Activated naive CD4-positive, alpha-beta T cell treated with anti-CD3 and anti-CD28 coated beads, Interleukin-2, amount 10 ng/mL, durations not matched to agents 7 days and 5 days (primary cell): ENCODE results near the gene VPS13D.
A peak's percentile ranks its signal among the peaks of the same experiment; 100 is the strongest.
"Not testable (repeated sequence)": the region's sequence is repeated elsewhere in the genome, so short reads cannot be mapped to it uniquely, and the experiment has no call there.

Experiments
- CTCF ChIA-PET: fragments of 350-600 bp; sonication (Branson Sonifier 250); formaldehyde crosslinking; loops from one replicate; lab custom pipeline; 2021; ENCODE audit warnings: antibody characterized with exemption; lab: Charles Lee
- DNase-seq: peaks from one replicate; pipeline ENCODE4 v3.0.0-alpha.2; 2020
- H3K27ac Mint-ChIP-seq: one replicate; pipeline ENCODE4 v1.8.0; 2021; ENCODE audit warnings: mild to moderate bottlenecking, moderate library complexity, mixed read lengths
- H3K27me3 Mint-ChIP-seq: one replicate; pipeline ENCODE4 v1.8.0; 2021; ENCODE audit warnings: mild to moderate bottlenecking, mixed read lengths
- H3K36me3 Mint-ChIP-seq: one replicate; pipeline ENCODE4 v1.8.0; 2021; ENCODE audit warnings: mixed read lengths
- H3K4me1 Mint-ChIP-seq: one replicate; pipeline ENCODE4 v1.8.0; 2021; ENCODE audit warnings: mixed read lengths
- H3K4me3 Mint-ChIP-seq: one replicate; pipeline ENCODE4 v1.8.0; 2021; ENCODE audit warnings: mild to moderate bottlenecking, moderate library complexity, mixed read lengths
- H3K9me3 Mint-ChIP-seq: one replicate; pipeline ENCODE4 v1.8.0; 2021; ENCODE audit warnings: mixed read lengths

The VPS13D gene

DNA sequence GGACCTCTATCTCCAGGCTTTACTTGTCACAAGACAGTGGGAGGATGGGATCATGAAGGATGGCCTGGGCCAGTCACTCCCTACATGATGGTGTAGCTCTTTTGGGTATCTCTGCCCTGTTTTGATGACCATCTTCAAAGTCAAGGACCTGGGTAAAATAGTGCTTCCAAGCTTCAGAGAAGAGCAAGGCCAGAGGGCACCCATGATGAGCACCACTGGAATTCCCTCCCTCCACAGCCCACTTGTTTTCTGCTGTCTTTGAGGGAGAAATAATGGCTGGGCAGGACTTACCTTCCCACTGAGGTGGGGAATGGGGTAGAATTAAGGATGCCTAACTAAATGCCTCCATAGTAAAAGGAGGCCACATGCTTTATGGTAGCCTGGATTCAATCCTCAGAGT, 222.4 kb downstream of the VPS13D start:
- H3K9me3 Mint-ChIP-seq, result no peaks in the 10 kb centered on the region
- H3K27ac Mint-ChIP-seq, result no peak overlapping the region
- H3K4me1 Mint-ChIP-seq, result peaks cover 95% of the 10 kb centered on the region
- H3K36me3 Mint-ChIP-seq, result peaks cover 56% of the 10 kb centered on the region
- no peak for DNase-seq
- CTCF ChIA-PET, result interaction anchor here (1.2 to 1.5 kb wide), 2 partner anchors 21 to 164 kb away, joined by 3 to 4 read pairs; no protein-coding TSS in a partner anchor
- H3K27me3 Mint-ChIP-seq, result peaks cover 6% of the 10 kb centered on the region
- H3K4me3 Mint-ChIP-seq, result no peak overlapping the region

DNA sequence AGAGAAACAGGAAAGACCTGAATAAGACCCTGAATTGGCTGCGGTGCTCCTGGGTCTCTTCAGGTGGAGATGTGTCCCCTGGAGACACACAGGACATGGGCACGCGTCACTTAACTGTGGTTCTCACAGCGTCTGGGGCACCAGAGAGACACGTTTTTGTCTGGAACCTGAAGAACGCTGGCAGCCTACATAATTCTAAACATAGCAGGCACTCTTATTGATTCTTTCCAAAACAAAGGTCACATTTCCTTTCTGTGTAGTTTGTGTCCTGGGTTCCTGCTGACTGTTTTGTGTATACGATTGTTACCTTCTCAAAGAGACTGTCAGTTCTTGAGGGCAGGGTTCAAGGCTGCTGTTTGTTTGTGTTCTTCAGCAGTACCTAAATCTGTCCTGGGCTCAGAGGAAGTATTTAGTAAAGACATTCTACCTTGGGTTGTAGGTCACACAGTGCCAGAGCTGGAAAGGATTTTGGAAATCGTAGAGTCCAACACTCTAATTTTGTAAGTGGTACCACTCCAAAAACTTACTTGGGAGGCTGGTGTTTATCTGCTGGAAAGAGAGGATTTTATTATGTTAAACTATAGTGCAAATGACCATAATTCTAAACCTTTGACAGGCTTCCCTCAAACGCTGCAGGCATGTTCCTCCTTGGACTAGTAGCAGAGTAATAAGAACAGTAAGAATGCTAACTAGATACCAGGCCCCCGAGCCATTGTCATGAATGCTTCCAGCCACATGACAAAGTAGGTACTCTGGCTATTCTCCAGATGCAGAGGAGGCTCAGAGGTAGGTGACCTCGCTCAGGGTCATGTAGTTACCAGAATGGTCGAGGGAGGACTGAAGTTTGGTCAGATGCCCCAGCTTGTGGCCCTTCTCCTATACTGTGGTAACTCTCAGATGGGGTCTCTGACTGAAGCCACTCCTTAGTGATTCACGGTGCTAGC, 223.8 kb downstream of the VPS13D start:
- peak overlapping the region; percentile 86 for H3K27ac Mint-ChIP-seq
- CTCF ChIA-PET, result interaction anchor here (1.2 to 1.5 kb wide), 2 partner anchors 20 to 163 kb away, joined by 3 to 4 read pairs; no protein-coding TSS in a partner anchor
- peaks cover 6% of the 10 kb centered on the region for H3K27me3 Mint-ChIP-seq
- H3K4me3 Mint-ChIP-seq, result peak overlapping the region; percentile 29
- H3K36me3 Mint-ChIP-seq, result peaks cover 55% of the 10 kb centered on the region
- peak; percentile 60 for DNase-seq
- H3K4me1 Mint-ChIP-seq, result peaks cover 95% of the 10 kb centered on the region
- no peaks in the 10 kb centered on the region for H3K9me3 Mint-ChIP-seq

DNA sequence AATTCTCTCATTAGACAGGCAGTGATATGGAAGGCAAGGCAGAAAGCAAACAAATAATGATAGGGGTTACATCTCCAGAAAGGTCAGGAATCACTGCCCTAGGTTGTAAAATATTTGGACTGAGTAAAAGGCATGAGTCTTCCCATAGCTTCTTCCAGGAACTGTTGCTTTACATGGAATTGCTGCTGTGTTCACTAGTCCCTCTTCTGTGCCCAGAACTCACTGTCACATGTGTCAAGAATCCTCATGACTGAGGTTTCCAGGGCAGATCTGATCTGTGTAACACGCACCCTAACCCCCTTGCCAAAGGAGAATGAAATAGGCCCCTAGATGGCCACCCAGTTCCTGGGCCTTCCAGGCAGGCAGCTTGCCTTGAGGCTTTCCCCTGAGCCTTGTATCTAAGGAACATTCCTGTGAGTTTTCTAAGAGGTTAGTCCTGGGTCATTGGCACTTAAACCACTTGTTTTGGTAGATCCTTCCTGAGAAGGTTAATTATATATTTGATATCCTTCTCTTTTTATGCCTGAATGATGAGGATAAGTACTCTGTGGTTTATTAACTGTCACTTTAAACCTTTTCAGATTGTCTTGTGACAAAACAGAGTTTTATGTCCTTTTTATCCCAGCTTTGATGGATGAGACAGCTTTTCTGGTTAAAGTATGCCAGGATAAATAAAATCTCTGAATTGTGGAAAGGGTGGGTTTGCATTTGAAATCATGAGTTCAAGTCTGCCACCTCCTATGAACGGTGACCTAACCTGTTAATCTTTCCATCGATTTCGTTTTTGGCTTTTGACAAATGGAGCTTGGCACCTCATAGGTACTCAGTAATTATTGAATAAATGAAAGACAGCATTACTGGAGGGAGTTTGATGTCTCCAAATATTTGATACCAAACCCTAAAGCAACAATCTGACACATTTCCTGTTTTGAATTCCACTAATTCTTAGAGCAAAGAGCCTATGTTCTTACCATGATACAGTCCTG, 224.9 kb downstream of the VPS13D start:
- no peak for DNase-seq
- Mint-ChIP-seq H3K27ac (peak overlapping the region; percentile 86), H3K36me3 (peaks cover 60% of the 10 kb centered on the region), H3K4me1 (peaks cover 89% of the 10 kb centered on the region), H3K27me3 (peaks cover 6% of the 10 kb centered on the region), H3K4me3 (no peak overlapping the region), H3K9me3 (no peaks in the 10 kb centered on the region)
- CTCF ChIA-PET, result no interaction called here

DNA sequence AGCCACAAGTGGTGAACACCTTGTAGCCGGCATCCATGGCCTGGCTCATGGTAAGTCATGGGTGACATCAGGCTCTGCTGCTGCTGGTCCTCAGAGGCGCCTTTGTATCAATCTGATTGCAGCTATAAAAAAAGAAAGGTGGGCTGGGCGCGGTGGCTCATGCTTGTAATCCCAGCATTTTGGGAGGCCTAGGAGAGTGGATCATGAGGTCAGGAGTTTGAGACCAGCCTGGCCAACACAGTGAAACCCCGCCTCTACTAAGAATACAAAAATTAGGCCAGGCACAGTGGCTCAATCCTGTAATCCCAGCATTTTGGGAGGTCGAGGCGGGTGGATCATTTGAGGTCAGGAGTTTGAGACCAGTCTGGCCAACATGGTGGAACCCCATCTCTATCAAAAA, 226.3 kb downstream of the VPS13D start:
- H3K27ac Mint-ChIP-seq, DNase-seq, CTCF ChIA-PET, H3K27me3 Mint-ChIP-seq, H3K4me3 Mint-ChIP-seq, H3K9me3 Mint-ChIP-seq: not testable (repeated sequence)
- peaks cover 63% of the 10 kb centered on the region for H3K36me3 Mint-ChIP-seq
- peaks cover 76% of the 10 kb centered on the region for H3K4me1 Mint-ChIP-seq

DNA sequence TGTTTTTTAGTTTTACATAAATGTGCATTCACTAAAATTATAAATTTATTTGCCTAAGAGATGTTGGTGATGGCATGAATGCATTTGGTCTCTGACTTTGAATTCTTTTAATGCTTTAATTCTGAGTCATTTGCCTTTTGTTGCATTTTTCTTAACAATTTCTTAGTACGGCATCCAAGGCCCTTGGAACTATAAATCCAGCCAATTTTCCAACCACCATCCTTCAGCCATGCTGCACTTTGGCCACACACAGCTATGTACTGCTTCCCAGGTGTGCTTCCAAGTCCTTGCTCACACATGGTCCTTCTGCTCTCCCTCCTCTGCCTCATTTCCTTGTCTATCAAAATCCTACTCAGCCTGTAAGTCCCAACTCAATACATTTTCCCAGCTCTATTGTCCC, 227.1 kb downstream of the VPS13D start:
- H3K27ac Mint-ChIP-seq, result no peak overlapping the region
- CTCF ChIA-PET, result interaction anchor here (0.8 kb wide), 1 partner anchor 54 kb away, joined by 3 read pairs; no protein-coding TSS in a partner anchor
- peaks cover 4% of the 10 kb centered on the region for H3K27me3 Mint-ChIP-seq
- no peak for DNase-seq
- H3K4me3 Mint-ChIP-seq, result no peak overlapping the region
- peaks cover 68% of the 10 kb centered on the region for H3K4me1 Mint-ChIP-seq
- H3K9me3 Mint-ChIP-seq, result no peaks in the 10 kb centered on the region
- peaks cover 65% of the 10 kb centered on the region for H3K36me3 Mint-ChIP-seq

DNA sequence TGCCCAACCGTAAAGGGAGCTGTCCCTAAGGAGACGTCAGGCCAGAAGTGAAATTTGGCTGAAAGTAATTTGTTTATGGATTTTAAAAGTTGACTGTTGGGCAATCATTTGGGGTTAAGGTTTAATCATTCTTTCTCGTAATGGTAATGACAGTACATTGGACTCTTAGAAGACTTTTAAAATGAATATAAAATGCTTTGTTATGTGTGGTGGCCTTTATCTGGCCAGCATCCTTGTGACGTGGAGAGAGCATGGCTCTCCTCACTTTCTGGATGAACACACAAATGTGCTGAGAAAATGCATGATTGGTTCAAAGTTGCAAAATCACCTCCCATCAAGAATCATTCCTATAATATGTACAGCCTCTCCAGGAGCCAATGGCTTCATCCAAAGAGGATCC, 227.9 kb downstream of the VPS13D start:
- H3K9me3 Mint-ChIP-seq, result no peaks in the 10 kb centered on the region
- no peak overlapping the region for H3K4me3 Mint-ChIP-seq
- CTCF ChIA-PET, result interaction anchor here (1.2 kb wide), 1 partner anchor 23 kb away, joined by 3 read pairs; no protein-coding TSS in a partner anchor
- DNase-seq, result no peak
- H3K36me3 Mint-ChIP-seq, result peaks cover 62% of the 10 kb centered on the region
- H3K27ac Mint-ChIP-seq, result no peak overlapping the region
- H3K4me1 Mint-ChIP-seq, result peaks cover 63% of the 10 kb centered on the region
- no peaks in the 10 kb centered on the region for H3K27me3 Mint-ChIP-seq

DNA sequence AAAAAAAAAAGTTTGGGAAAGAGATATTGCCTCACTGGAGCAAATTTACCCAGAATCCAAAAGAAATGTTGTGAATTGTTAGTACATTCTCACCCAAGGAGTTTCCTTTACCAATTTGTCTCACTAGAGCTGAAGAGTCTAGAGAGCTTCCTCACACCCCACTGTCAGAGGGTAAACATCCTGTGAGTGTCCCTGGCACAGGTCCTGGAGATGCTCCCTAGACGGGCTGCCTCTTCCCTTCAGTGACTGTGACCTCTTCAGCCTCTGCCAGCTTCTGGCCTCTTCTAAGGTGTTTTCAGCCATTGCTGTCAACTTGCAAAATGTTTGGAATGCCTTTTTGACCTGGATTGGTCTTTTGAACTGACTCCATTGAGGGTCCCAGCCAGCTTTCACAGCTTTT, 228.7 kb downstream of the VPS13D start:
- no peaks in the 10 kb centered on the region for H3K27me3 Mint-ChIP-seq
- DNase-seq, result no peak
- H3K36me3 Mint-ChIP-seq, result peaks cover 67% of the 10 kb centered on the region
- H3K27ac Mint-ChIP-seq, result peak overlapping the region; percentile 67
- H3K4me1 Mint-ChIP-seq, result peaks cover 55% of the 10 kb centered on the region
- CTCF ChIA-PET, result interaction anchor here (1.1 to 1.2 kb wide), 2 partner anchors 24 to 142 kb away, joined by 3 read pairs; no protein-coding TSS in a partner anchor
- H3K9me3 Mint-ChIP-seq, result no peaks in the 10 kb centered on the region
- H3K4me3 Mint-ChIP-seq, result no peak overlapping the region

DNA sequence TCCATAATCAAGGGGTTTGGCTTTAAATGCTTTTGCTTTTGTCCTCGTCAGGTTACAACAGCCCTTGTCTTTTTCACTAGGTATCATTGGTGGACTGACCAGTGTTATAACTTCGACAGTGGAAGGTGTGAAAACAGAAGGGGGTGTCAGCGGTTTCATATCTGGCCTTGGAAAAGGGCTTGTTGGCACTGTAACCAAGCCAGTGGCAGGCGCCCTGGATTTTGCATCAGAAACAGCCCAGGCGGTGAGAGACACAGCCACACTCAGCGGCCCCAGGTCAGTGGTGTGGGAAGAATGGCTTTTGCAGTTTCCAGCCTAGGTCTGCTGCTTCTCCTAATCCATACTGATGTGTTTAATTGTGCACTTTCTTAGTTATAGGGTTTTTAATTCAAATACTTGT, 230.3 kb downstream of the VPS13D start:
- H3K4me1 Mint-ChIP-seq, result peaks cover 39% of the 10 kb centered on the region
- no peak overlapping the region for H3K27ac Mint-ChIP-seq
- DNase-seq, result no peak
- H3K36me3 Mint-ChIP-seq, result peaks cover 70% of the 10 kb centered on the region
- H3K9me3 Mint-ChIP-seq, result no peaks in the 10 kb centered on the region
- H3K27me3 Mint-ChIP-seq, result no peaks in the 10 kb centered on the region
- CTCF ChIA-PET, result no interaction called here
- no peak overlapping the region for H3K4me3 Mint-ChIP-seq

DNA sequence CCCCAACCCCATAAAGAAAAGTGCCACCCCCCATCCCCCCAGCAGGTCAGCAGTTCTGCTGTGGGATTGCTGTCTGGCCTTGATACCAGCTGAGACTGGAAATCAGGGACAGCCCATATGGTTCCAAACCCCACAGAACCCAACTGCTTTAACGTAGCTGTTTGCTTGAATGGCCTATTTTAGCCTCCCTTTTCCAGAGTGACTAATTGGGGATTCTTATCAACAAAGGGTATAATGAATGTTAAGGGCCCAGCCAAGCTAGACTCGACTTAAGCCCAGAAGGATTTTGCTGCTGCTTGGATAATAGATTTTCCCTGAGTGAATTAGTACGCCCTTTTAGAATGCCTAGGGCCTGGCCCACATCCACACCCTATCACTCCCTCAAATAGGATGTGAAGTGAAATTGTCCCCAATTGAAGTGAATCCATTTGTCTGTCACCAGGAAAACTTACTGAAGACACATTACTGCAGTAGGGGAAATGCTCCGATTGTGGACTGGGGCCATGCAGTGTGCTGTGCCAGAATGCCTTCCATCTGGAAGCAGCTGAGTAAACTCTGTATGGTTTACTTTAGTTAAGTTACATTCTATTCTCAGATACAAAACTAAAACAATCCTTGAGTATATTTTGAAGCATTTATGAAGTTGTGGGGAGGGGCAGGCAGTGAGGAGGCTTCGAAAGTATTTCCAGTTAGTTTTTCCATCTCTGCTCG, 231.2 kb downstream of the VPS13D start:
- Mint-ChIP-seq H3K9me3 (no peaks in the 10 kb centered on the region), H3K27ac (no peak overlapping the region), H3K27me3 (no peaks in the 10 kb centered on the region), H3K4me1 (peaks cover 34% of the 10 kb centered on the region), H3K36me3 (peaks cover 74% of the 10 kb centered on the region), H3K4me3 (no peak overlapping the region)
- CTCF ChIA-PET, result interaction anchor here (1.0 kb wide), 1 partner anchor 15 kb away, joined by 3 read pairs; no protein-coding TSS in a partner anchor
- no peak for DNase-seq

DNA sequence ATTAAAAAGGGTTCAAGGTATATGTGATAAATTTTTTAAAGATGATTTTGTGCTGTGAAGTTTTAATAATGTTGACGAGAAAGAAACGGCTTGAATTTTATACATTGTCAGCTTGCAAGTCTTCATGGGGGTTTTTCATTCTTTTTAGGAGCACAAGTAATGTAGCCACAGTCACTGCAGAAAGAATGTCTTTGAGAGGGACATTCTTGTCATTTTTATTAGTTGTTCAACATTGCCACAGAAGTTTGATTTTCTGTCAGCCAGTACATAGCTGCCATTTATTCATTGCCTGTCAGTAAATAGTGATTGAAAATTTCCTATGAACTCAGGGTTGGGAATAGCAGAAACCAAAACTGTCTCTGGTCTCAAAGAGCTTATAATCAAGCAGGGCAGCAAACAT, 231.9 kb downstream of the VPS13D start:
- CTCF ChIA-PET, result interaction anchor here (1.0 kb wide), 1 partner anchor 14 kb away, joined by 3 read pairs; no protein-coding TSS in a partner anchor
- Mint-ChIP-seq H3K36me3 (peaks cover 76% of the 10 kb centered on the region), H3K9me3 (no peaks in the 10 kb centered on the region), H3K27me3 (no peaks in the 10 kb centered on the region), H3K27ac (no peak overlapping the region), H3K4me1 (peaks cover 27% of the 10 kb centered on the region), H3K4me3 (no peak overlapping the region)
- DNase-seq, result no peak

DNA sequence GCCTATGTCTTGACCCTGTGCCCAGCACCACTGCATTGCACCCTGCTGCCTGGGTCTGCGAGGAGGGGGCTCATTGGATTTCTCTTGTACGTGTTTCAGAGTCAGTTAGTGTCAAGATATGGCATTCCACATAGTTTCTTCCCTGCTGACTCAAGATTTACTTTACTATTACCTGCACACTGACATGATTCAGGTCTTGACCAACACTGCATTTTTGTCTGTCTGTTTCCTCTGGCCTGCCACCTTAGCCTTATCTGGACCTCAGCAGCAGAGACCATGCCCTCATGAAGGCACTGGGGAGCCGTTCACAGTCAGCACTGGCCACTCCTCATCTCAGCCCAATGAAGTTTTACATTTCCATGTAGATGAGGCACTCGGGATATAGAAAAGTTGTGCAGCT, 232.8 kb downstream of the VPS13D start:
- Mint-ChIP-seq H3K27ac (no peak overlapping the region), H3K4me1 (peaks cover 23% of the 10 kb centered on the region), H3K27me3 (no peaks in the 10 kb centered on the region), H3K4me3 (no peak overlapping the region), H3K36me3 (peaks cover 72% of the 10 kb centered on the region), H3K9me3 (no peaks in the 10 kb centered on the region)
- CTCF ChIA-PET, result no interaction called here
- DNase-seq, result no peak

DNA sequence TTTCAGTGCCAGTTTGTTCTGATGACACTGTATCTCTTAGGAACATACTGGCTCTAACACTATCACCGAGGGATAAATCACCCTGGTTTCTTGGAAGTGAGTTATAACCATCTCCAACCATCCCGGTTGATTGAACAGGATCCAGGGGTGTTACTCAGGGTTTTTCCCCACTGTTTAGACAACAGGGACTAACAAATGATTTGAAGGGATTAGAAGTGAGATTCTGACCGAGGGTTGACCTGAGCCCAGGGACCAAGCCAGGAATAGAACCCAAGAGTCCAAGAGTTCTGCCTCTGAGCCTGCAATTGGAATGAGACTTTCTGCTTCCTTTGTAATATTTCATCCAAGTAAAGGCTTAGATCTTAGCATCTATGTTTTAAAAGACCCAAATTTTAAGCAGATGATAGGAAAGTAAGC, 234.2 kb downstream of the VPS13D start:
- Mint-ChIP-seq H3K4me3 (no peak overlapping the region), H3K36me3 (peaks cover 73% of the 10 kb centered on the region), H3K27ac (no peak overlapping the region), H3K9me3 (no peaks in the 10 kb centered on the region), H3K4me1 (peaks cover 19% of the 10 kb centered on the region), H3K27me3 (no peaks in the 10 kb centered on the region)
- no peak for DNase-seq
- CTCF ChIA-PET, result no interaction called here

DNA sequence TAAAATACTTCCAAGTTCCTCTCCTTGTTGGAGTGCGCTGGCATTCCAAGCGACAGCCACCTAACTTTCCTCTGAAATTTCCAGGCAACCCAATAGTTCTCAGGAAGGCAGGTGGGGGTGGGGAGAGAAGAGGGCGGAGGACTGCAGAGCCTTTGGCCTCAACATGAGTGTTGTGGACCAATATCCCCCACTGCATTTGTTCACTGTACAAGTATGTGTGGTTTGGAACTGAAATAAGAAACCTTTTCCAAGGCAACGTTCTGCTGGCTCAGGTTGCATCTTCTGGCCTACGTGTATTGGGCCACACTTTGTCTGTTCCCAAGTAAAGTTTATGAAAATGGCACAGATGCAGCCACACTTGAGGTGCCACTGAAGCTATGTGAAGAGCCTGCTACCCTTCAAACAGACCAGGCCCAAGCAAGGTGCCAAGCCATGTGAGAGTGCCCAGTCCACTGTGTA, 234.8 kb downstream of the VPS13D start:
- Mint-ChIP-seq H3K36me3 (peaks cover 70% of the 10 kb centered on the region), H3K27ac (no peak overlapping the region)

More for the DNA sequence above, 234.8 kb downstream of the VPS13D start:
- H3K4me3 Mint-ChIP-seq, result no peak overlapping the region
- CTCF ChIA-PET, result no interaction called here
- no peak for DNase-seq
- H3K4me1 Mint-ChIP-seq, result peaks cover 20% of the 10 kb centered on the region
- H3K27me3 Mint-ChIP-seq, result no peaks in the 10 kb centered on the region
- H3K9me3 Mint-ChIP-seq, result no peaks in the 10 kb centered on the region
